Panc1 (cell line): ENCODE measurements around the gene CYSTM1. TPM values are rescaled to one million over a fixed set of nuclear protein-coding genes. Genes with fewer than 3 reads are reported as not detected.

ENCODE experiments used
- ATAC-seq: fragments of 200-7000 bp; cut with Tn5 transposase; 2 replicates; pipeline ENCODE4 v1.9.1; 2020; ENCODE audit warnings: mild to moderate bottlenecking, moderate library complexity
- BruUV-seq: library from RNA; stranded (reverse); fragments of 400-500 nt; replicated peaks from 2 replicates; lab custom pipeline; 2021; lab: Mats Ljungman, UMichigan
- CTCF ChIA-PET: fragments of 300-600 bp; sonication (Branson Sonifier 250); formaldehyde crosslinking; loops from one replicate; lab custom pipeline; 2022; ENCODE audit warnings: antibody characterized with exemption; lab: Charles Lee
- POLR2A ChIA-PET: fragments of 300-600 bp; sonication (Branson Sonifier 250); formaldehyde crosslinking; loops from one replicate; lab custom pipeline; 2022; ENCODE audit warnings: antibody characterized with exemption; lab: Charles Lee
- DNase-seq: peaks from one replicate; pipeline ENCODE4 v3.0.0-alpha.2; 2010; ENCODE audit warnings: low read depth, low spot score
- H3K27ac ChIP-seq: 2 replicates; pipeline ENCODE4 v1.5.1; 2011; ENCODE audit warnings: mild to moderate bottlenecking, low read length, inconsistent platforms
- H3K27me3 ChIP-seq: fragments of 200-500 bp; sonication (Bioruptor generic); 2 replicates; pipeline ENCODE4 v1.6.0; 2014; ENCODE audit warnings: low read length, inconsistent platforms; ENCODE audit not compliant: control insufficient read depth, insufficient read depth
- H3K36me3 ChIP-seq: fragments of 200-500 bp; sonication (Bioruptor generic); 2 replicates; pipeline ENCODE4 v1.5.1; 2014; ENCODE audit warnings: inconsistent platforms, mild to moderate bottlenecking, low read length, moderate library complexity; ENCODE audit not compliant: control insufficient read depth, insufficient read depth
- H3K4me1 ChIP-seq: 2 replicates; pipeline ENCODE4 v1.5.1; 2011; ENCODE audit warnings: inconsistent platforms, mild to moderate bottlenecking, low read length, moderate library complexity; ENCODE audit not compliant: control insufficient read depth, insufficient read depth
- H3K4me3 ChIP-seq, 2 experiments: 2 replicates each; pipeline ENCODE4 v1.5.1; 2011 to 2012; ENCODE audit warnings: low read depth in 2 of 2, low read length in 2 of 2, mild to moderate bottlenecking in 2 of 2, inconsistent platforms in 1 of 2, moderate library complexity in 1 of 2
- H3K9me3 ChIP-seq: fragments of 200-500 bp; sonication (Bioruptor generic); 2 replicates; pipeline ENCODE4 v1.5.1; 2014; ENCODE audit warnings: low read depth, mild to moderate bottlenecking, inconsistent platforms, low read length, moderate library complexity; ENCODE audit not compliant: control insufficient read depth, insufficient read depth
- POLR2AphosphoS5 ChIP-seq: IDR thresholded peaks from 2 replicates; pipeline ENCODE4 v1.6.1; 2012; ENCODE audit warnings: mild to moderate bottlenecking, low read depth, low read length, moderate library complexity
- SIN3A ChIP-seq: IDR thresholded peaks from 2 replicates; pipeline ENCODE4 v1.6.1; 2012; ENCODE audit warnings: low read depth, mild to moderate bottlenecking, low read length, moderate library complexity, borderline replicate concordance; ENCODE audit not compliant: insufficient read depth
- TCF7L2 ChIP-seq: IDR thresholded peaks from 2 replicates; pipeline ENCODE4 v1.6.1; 2011; ENCODE audit warnings: mild to moderate bottlenecking, low read depth, low read length, inconsistent platforms
- in situ Hi-C: cut with HindIII; loops from 2 replicates; pipeline ENCODE4 v1.10.0; 2016; ENCODE audit warnings: low sequenced_read_pairs, low pct_unique_long_range_greater_than_20kb
- intact Hi-C: fragments of 100-400 bp; cut with micrococcal nuclease; formaldehyde crosslinking; loops from one replicate; pipeline ENCODE4 v1.10.0; 2022; ENCODE audit not compliant: unreplicated experiment
- total RNA-seq: library from RNA; stranded (reverse); gene quantifications from one replicate; pipeline ENCODE4 v1.2.1, GENCODE V29; 2021; ENCODE audit not compliant: unreplicated experiment
- TF ChIP-seq, protein P1 (sequence below): fragments of 450-650 bp; IDR thresholded peaks from 2 replicates; pipeline ENCODE4 v1.5.1; 2017; ENCODE audit warnings: mild to moderate bottlenecking
- TF ChIP-seq, protein P2 (sequence below), 2 experiments: IDR thresholded peaks; 2 replicates each; pipeline ENCODE4 v1.6.1; 2011 to 2012; ENCODE audit warnings: low read depth in 2 of 2, control low read depth in 1 of 2, low read length in 1 of 2, mild to moderate bottlenecking in 1 of 2, moderate library complexity in 1 of 2; ENCODE audit not compliant: insufficient read depth in 1 of 2

Gene CYSTM1
- total RNA-seq, 1 experiment from 2014 or later, result 126 TPM

DNA sequence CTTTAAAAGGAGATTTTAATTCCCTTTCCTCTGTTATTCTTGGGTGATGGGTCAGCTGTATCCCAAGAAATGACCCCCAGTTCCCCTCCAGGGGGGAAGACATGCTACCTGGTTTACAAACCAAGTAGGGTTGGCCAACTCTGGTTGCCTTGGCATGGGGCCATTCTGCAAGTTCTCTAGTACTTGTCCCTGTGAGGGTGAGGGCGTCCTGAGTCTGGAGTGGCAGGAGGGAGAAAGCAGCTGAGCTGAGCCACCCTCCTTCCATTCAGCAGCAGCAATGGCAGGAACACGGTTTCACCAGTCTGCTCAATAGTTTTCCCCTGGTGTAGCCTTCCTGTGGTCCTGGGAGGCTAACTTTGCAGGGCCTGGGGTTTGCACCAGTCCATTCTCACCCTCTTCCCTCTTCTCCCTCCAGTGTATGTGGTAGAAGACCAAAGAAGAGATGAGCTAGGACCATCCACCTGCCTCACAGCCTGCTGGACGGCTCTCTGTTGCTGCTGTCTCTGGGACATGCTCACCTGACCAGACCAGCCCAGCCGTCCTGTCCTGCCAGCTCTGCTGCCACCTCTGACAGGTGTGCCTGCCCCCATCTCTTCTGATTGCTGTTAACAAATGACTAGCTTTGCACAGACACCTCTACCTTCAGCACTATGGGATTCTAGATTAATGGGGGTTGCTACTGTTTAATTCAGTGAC is 68.0 kb downstream of the CYSTM1 start:
- H3K4me1 ChIP-seq, result peaks cover 36% of the 10 kb centered on the region
- in situ Hi-C loops (no loop called here), intact Hi-C loops (no loop called here)
- H3K27ac ChIP-seq, result no peak overlapping the region
- no peak overlapping the region for H3K4me3 ChIP-seq
- DNase-seq (no peak), ATAC-seq (no peak)
- H3K27me3 ChIP-seq, result no peaks in the 10 kb centered on the region
- TF ChIP-seq TCF7L2 (no peak), POLR2AphosphoS5 (no peak), SIN3A (no peak)
- TF ChIP-seq, protein P1, sequence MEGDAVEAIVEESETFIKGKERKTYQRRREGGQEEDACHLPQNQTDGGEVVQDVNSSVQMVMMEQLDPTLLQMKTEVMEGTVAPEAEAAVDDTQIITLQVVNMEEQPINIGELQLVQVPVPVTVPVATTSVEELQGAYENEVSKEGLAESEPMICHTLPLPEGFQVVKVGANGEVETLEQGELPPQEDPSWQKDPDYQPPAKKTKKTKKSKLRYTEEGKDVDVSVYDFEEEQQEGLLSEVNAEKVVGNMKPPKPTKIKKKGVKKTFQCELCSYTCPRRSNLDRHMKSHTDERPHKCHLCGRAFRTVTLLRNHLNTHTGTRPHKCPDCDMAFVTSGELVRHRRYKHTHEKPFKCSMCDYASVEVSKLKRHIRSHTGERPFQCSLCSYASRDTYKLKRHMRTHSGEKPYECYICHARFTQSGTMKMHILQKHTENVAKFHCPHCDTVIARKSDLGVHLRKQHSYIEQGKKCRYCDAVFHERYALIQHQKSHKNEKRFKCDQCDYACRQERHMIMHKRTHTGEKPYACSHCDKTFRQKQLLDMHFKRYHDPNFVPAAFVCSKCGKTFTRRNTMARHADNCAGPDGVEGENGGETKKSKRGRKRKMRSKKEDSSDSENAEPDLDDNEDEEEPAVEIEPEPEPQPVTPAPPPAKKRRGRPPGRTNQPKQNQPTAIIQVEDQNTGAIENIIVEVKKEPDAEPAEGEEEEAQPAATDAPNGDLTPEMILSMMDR, result no peak
- TF ChIP-seq, protein P2, sequence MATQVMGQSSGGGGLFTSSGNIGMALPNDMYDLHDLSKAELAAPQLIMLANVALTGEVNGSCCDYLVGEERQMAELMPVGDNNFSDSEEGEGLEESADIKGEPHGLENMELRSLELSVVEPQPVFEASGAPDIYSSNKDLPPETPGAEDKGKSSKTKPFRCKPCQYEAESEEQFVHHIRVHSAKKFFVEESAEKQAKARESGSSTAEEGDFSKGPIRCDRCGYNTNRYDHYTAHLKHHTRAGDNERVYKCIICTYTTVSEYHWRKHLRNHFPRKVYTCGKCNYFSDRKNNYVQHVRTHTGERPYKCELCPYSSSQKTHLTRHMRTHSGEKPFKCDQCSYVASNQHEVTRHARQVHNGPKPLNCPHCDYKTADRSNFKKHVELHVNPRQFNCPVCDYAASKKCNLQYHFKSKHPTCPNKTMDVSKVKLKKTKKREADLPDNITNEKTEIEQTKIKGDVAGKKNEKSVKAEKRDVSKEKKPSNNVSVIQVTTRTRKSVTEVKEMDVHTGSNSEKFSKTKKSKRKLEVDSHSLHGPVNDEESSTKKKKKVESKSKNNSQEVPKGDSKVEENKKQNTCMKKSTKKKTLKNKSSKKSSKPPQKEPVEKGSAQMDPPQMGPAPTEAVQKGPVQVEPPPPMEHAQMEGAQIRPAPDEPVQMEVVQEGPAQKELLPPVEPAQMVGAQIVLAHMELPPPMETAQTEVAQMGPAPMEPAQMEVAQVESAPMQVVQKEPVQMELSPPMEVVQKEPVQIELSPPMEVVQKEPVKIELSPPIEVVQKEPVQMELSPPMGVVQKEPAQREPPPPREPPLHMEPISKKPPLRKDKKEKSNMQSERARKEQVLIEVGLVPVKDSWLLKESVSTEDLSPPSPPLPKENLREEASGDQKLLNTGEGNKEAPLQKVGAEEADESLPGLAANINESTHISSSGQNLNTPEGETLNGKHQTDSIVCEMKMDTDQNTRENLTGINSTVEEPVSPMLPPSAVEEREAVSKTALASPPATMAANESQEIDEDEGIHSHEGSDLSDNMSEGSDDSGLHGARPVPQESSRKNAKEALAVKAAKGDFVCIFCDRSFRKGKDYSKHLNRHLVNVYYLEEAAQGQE (IDR thresholded peaks at IDR 0.05; ENCODE audit: insufficient read depth in 1 of 2, low read depth in 2 of 2, low read length in 1 of 2), result no peak
- ChIA-PET CTCF (interaction anchor here (0.6 to 4.8 kb wide), 4 partner anchors 43 to 120 kb away, joined by 7 to 79 read pairs (median 20); partner anchors contain the start of gene HBEGF), POLR2A (no interaction called here)
- no peaks in the 10 kb centered on the region for H3K36me3 ChIP-seq
- no peaks in the 10 kb centered on the region for H3K9me3 ChIP-seq
- BruUV-seq, result no TSS peak

DNA sequence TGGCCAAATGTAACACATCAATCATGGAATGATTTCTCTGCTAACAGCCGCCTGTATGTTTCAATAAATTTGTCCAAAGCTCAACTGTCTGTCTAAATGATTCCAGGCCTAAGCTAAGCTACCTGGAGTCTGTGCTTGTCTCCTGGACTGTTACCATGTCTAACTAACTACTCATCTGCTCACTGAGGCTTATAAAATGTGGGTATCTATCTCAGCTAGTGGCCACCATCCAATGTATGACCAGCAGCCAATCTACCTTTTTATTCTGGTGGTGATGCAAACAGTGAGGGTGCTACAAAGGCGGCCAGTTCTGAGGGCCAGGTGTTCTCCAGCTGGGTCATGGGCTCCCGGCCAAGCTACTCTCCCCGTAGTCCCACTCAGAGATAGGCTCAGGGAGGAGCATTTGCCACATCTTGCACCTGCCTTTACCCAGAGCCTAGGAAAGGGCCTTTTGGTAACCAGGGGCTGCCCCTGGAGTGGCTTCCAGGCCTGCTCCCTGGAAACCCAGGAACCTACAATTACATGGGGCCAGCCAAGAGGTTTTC is 68.8 kb downstream of the CYSTM1 start:
- TF ChIP-seq, protein P2 (IDR thresholded peaks at IDR 0.05; ENCODE audit: insufficient read depth in 1 of 2, low read depth in 2 of 2, low read length in 1 of 2), result no peak
- TF ChIP-seq, protein P1, result no peak
- TF ChIP-seq TCF7L2, result no peak
- TF ChIP-seq POLR2AphosphoS5, result no peak
- no peak for TF ChIP-seq SIN3A
- ChIA-PET POLR2A (no interaction called here), CTCF (interaction anchor here (0.7 to 4.8 kb wide), 10 partner anchors 16 to 205 kb away, joined by 4 to 79 read pairs (median 9); partner anchors contain the start of gene HBEGF)
- Histone ChIP-seq H3K27ac (no peak overlapping the region), H3K4me3 (no peak overlapping the region), H3K36me3 (no peaks in the 10 kb centered on the region), H3K9me3 (no peaks in the 10 kb centered on the region), H3K4me1 (peaks cover 36% of the 10 kb centered on the region), H3K27me3 (no peaks in the 10 kb centered on the region)
- intact Hi-C loops, result loop anchor here (2.0 kb wide), 1 partner anchor 113 kb away; no protein-coding TSS in a partner anchor
- in situ Hi-C loops, result no loop called here
- ATAC-seq (no peak), DNase-seq (no peak)
- TSS peak; percentile 72 for BruUV-seq
